ENCODE measurements around the gene CDC42BPA. TPM values are rescaled to one million over a fixed set of nuclear protein-coding genes. Genes with fewer than 3 reads are reported as not detected.
"Not testable (repeated sequence)": the region's sequence is repeated elsewhere in the genome, so short reads cannot be mapped to it uniquely, and the experiment has no call there.

Gene CDC42BPA
- total and polyA plus RNA-seq, 2 donors (not counting 3 experiments of a cell fraction or from before 2014, with no cell fraction given): 26.1 to 92.6 TPM

DNA sequence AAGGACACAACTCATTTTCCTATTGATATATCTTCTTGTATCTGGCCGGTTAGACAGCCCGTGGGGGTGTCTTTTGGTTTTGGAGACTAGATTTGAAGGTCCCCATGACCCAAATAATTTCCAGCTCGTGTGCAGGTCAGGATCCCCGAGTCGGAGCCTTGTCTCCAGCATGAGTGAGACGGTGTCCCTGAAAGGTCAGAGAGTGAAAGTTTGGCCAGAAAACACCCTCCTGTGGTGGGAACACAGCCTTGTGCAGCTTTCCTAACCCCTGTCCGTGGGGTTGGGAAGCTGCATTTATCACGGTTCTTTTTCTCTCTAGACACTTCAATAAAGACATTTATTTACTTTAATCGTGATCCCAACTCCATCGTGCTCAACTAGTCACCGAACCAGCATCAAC, 360.6 kb downstream of the CDC42BPA start:
- Histone ChIP-seq H3K79me2 (ENCODE audit: control insufficient read depth, insufficient read depth, low read length) (no peaks in the 10 kb centered on the region), H3K9me3 (replicated peaks; ENCODE audit: control insufficient read depth, insufficient read depth, low read length) (no peaks in the 10 kb centered on the region), H3K4me1 (ENCODE audit: control insufficient read depth, extremely low read depth, insufficient read depth, low read length) (no peaks in the 10 kb centered on the region), H3K9ac (replicated peaks; ENCODE audit: extremely low read depth, insufficient read depth, low read length) (no peak overlapping the region), H3K4me3 (replicated peaks in 1 of 3; ENCODE audit: insufficient read depth in 1 of 3, low read depth in 1 of 3, low read length in 3 of 3) (no peak overlapping the region), H4K20me1 (replicated peaks; ENCODE audit: control insufficient read depth, extremely low read depth, insufficient read depth, low read length) (no peaks in the 10 kb centered on the region), H3K4me2 (ENCODE audit: insufficient read depth, low read length) (no peak overlapping the region), H3K9me1 (replicated peaks; ENCODE audit: control insufficient read depth, extremely low read depth, insufficient read depth, low read length) (no peaks in the 10 kb centered on the region), H2AFZ (ENCODE audit: low read depth, low read length) (no peak overlapping the region), H3K27me3 (ENCODE audit: control insufficient read depth in 2 of 2, insufficient read depth in 2 of 2, low read length in 2 of 2) (no peaks in the 10 kb centered on the region), H3K27ac (ENCODE audit: insufficient read depth, low read depth, low read length) (no peak overlapping the region), H3K36me3 (ENCODE audit: control insufficient read depth in 2 of 2, extremely low read depth in 1 of 2, insufficient read depth in 2 of 2, low read length in 2 of 2) (no peaks in the 10 kb centered on the region)
- DNase-seq (ENCODE audit: low read depth, low spot score) (no peak), FAIRE-seq (no peak)
- no TSS peak for BruUV-seq (replicated peaks)
- ChIA-PET POLR2A (no interaction called here), CTCF (no interaction called here)
- intact Hi-C loops (cut with micrococcal nuclease) (no loop called here), dilution Hi-C loops (cut with MboI; ENCODE audit: extremely low pct_ligation_motif_present, low sequenced_read_pairs) (no loop called here)
- no peak for TF ChIP-seq JUN (IDR thresholded peaks at IDR 0.05; ENCODE audit: borderline replicate concordance, insufficient read depth, insufficient read length, low read depth)
- no peak for TF ChIP-seq FOS (IDR thresholded peaks at IDR 0.05; ENCODE audit: borderline replicate concordance, insufficient read depth, low read length)
- TF ChIP-seq EZH2 (IDR thresholded peaks at IDR 0.05; ENCODE audit: borderline replicate concordance, low read depth, low read length, severe bottlenecking): no peak
- no peak for TF ChIP-seq GATA2 (IDR thresholded peaks at IDR 0.05; ENCODE audit: insufficient read depth, insufficient read length, low read depth, low read length)

- Histone ChIP-seq H3K79me2 (ENCODE audit: control insufficient read depth, insufficient read depth, low read length) (no peaks in the 10 kb centered on the region), H3K9ac (replicated peaks; ENCODE audit: extremely low read depth, insufficient read depth, low read length) (no peak overlapping the region), H3K9me1 (replicated peaks; ENCODE audit: control insufficient read depth, extremely low read depth, insufficient read depth, low read length) (no peaks in the 10 kb centered on the region), H3K27me3 (ENCODE audit: control insufficient read depth in 2 of 2, insufficient read depth in 2 of 2, low read length in 2 of 2) (no peaks in the 10 kb centered on the region), H4K20me1 (replicated peaks; ENCODE audit: control insufficient read depth, extremely low read depth, insufficient read depth, low read length) (no peaks in the 10 kb centered on the region), H3K4me3 (replicated peaks in 1 of 3; ENCODE audit: insufficient read depth in 1 of 3, low read depth in 1 of 3, low read length in 3 of 3) (no peak overlapping the region), H3K4me1 (ENCODE audit: control insufficient read depth, extremely low read depth, insufficient read depth, low read length) (no peaks in the 10 kb centered on the region), H3K36me3 (ENCODE audit: control insufficient read depth in 2 of 2, extremely low read depth in 1 of 2, insufficient read depth in 2 of 2, low read length in 2 of 2) (no peaks in the 10 kb centered on the region), H3K27ac (ENCODE audit: insufficient read depth, low read depth, low read length) (no peak overlapping the region), H3K4me2 (ENCODE audit: insufficient read depth, low read length) (no peak overlapping the region), H3K9me3 (replicated peaks; ENCODE audit: control insufficient read depth, insufficient read depth, low read length) (no peaks in the 10 kb centered on the region), H2AFZ (ENCODE audit: low read depth, low read length) (no peak overlapping the region)
- no TSS peak for BruUV-seq (replicated peaks)
- intact Hi-C loops (cut with micrococcal nuclease): no loop called here
- POLR2A ChIA-PET: no interaction called here
- CTCF ChIA-PET: no interaction called here
- DNase-seq (ENCODE audit: low read depth, low spot score) (no peak), FAIRE-seq (no peak)
- dilution Hi-C loops (cut with MboI; ENCODE audit: extremely low pct_ligation_motif_present, low sequenced_read_pairs): no loop called here
- TF ChIP-seq JUN (IDR thresholded peaks at IDR 0.05; ENCODE audit: borderline replicate concordance, insufficient read depth, insufficient read length, low read depth): no peak
- no peak for TF ChIP-seq POLR2AphosphoS5 (IDR thresholded peaks at IDR 0.05; ENCODE audit: insufficient read depth, low read depth, low read length)
- TF ChIP-seq MYC (IDR thresholded peaks at IDR 0.05; ENCODE audit: low read depth, low read length): no peak
- TF ChIP-seq MAX (IDR thresholded peaks at IDR 0.05; ENCODE audit: insufficient read depth, insufficient read length): no peak
- TF ChIP-seq EZH2 (IDR thresholded peaks at IDR 0.05; ENCODE audit: borderline replicate concordance, low read depth, low read length, severe bottlenecking): no peak
- no peak for TF ChIP-seq GATA2 (IDR thresholded peaks at IDR 0.05; ENCODE audit: insufficient read depth, insufficient read length, low read depth, low read length)
Measured at GRCh38 chr1:226956942-226957713, 361.2 kb downstream of the CDC42BPA start.

GRCh38 chr1:226955857-226956256, 362.4 kb downstream of the CDC42BPA start:
- H3K4me2 ChIP-seq (ENCODE audit: insufficient read depth, low read length); FAIRE-seq; H3K27me3 ChIP-seq (ENCODE audit: control insufficient read depth in 2 of 2, insufficient read depth in 2 of 2, low read length in 2 of 2); dilution Hi-C loops (cut with MboI; ENCODE audit: extremely low pct_ligation_motif_present, low sequenced_read_pairs); intact Hi-C loops (cut with micrococcal nuclease); H2AFZ ChIP-seq (ENCODE audit: low read depth, low read length); H3K4me3 ChIP-seq (replicated peaks in 1 of 3; ENCODE audit: insufficient read depth in 1 of 3, low read depth in 1 of 3, low read length in 3 of 3); H3K9me1 ChIP-seq (replicated peaks; ENCODE audit: control insufficient read depth, extremely low read depth, insufficient read depth, low read length); DNase-seq (ENCODE audit: low read depth, low spot score); H3K79me2 ChIP-seq (ENCODE audit: control insufficient read depth, insufficient read depth, low read length); H3K9ac ChIP-seq (replicated peaks; ENCODE audit: extremely low read depth, insufficient read depth, low read length); H3K36me3 ChIP-seq (ENCODE audit: control insufficient read depth in 2 of 2, extremely low read depth in 1 of 2, insufficient read depth in 2 of 2, low read length in 2 of 2); H3K27ac ChIP-seq (ENCODE audit: insufficient read depth, low read depth, low read length); POLR2A ChIA-PET; BruUV-seq (replicated peaks); CTCF ChIA-PET; H3K4me1 ChIP-seq (ENCODE audit: control insufficient read depth, extremely low read depth, insufficient read depth, low read length); H3K9me3 ChIP-seq (replicated peaks; ENCODE audit: control insufficient read depth, insufficient read depth, low read length); H4K20me1 ChIP-seq (replicated peaks; ENCODE audit: control insufficient read depth, extremely low read depth, insufficient read depth, low read length): not testable (repeated sequence)

Data from endothelial cell of umbilical vein (primary cell).